ENCODE measurements around the gene IDH1. TPM values are rescaled to one million over a fixed set of nuclear protein-coding genes. Genes with fewer than 3 reads are reported as not detected.

IDH1 gene
- total RNA-seq, 4 donors from 2014 or later, result 22.0 to 28.0 (median 24.8) TPM

- Histone ChIP-seq H3K4me3 (no peak overlapping the region), H3K27ac (replicated peaks in 1 of 4) (no peak overlapping the region), H3K9me3 (no peaks in the 10 kb centered on the region), H3K4me1 (no peaks in the 10 kb centered on the region), H3K36me3 (no peaks in the 10 kb centered on the region), H3K27me3 (peaks cover 0 to 27% (median 0%) of the 10 kb centered on the region in 4 donors)
- TF ChIP-seq POLR2AphosphoS5 (IDR thresholded peaks at IDR 0.05), result no peak
- no peak for TF ChIP-seq POLR2A (IDR thresholded peaks at IDR 0.05; ENCODE audit: low read depth)
- TF ChIP-seq EP300 (IDR thresholded peaks at IDR 0.05), result no peak
- TF ChIP-seq CTCF (IDR thresholded peaks at IDR 0.05), result no peak
- WGBS, result 69% methylated on average over 5 of the region's 5 CpGs
- no peak for DNase-seq (ENCODE audit: extremely low spot score)
- intact Hi-C loops (cut with DNase I), result no loop called here
Measured at GRCh38 chr2:208186465-208186864, 68.4 kb downstream of the IDH1 start.

Other genes with a start within 250 kb of the IDH1 start
- 10 to 100 TPM; 24.8 to 34.5 (median 31.1) TPM for gene PLEKHM3, start 229.5 kb downstream of the IDH1 start, total RNA-seq
- gene CRYGD, start 130.5 kb downstream of the IDH1 start, total RNA-seq, result not detected
- not detected for gene CRYGC, start 125.2 kb downstream of the IDH1 start, total RNA-seq
- gene CRYGB, start 108.9 kb downstream of the IDH1 start, total RNA-seq, result not detected
- gene CRYGA, start 91.5 kb downstream of the IDH1 start, total RNA-seq, result not detected
- not detected for gene C2orf80, start 65.0 kb downstream of the IDH1 start, total RNA-seq
- 10 to 100 TPM; 19.1 to 29.7 (median 22.8) TPM for gene PIKFYVE, start 11.2 kb upstream of the IDH1 start, total RNA-seq
- under 1 TPM in 1 of 4 donors, not detected in 3; 0.17 TPM for gene PTH2R, start 151.7 kb upstream of the IDH1 start, total RNA-seq